H9 (cell line): ENCODE measurements around the gene CDS2. TPM values are rescaled to one million over a fixed set of nuclear protein-coding genes. Genes with fewer than 3 reads are reported as not detected.

Experiments
- DNase-seq: peaks from one replicate; pipeline ENCODE4 v3.0.0-alpha.2; 2017
- H2AFZ ChIP-seq: one replicate; pipeline ENCODE4 v1.6.1; 2013; ENCODE audit warnings: mild to moderate bottlenecking, low read length, control low read depth, moderate library complexity
- H2AK5ac ChIP-seq: 2 replicates; pipeline ENCODE4 v1.6.1; 2013; ENCODE audit warnings: low read length, control low read depth, mixed read lengths; ENCODE audit not compliant: insufficient read length
- H2BK120ac ChIP-seq: one replicate; pipeline ENCODE4 v1.6.1; 2013; ENCODE audit warnings: low read depth, mild to moderate bottlenecking, low read length, control low read depth, inconsistent platforms; ENCODE audit not compliant: poor library complexity, severe bottlenecking
- H2BK12ac ChIP-seq: 2 replicates; pipeline ENCODE4 v1.6.1; 2013; ENCODE audit warnings: low read length, control low read depth, mixed read lengths, low read depth; ENCODE audit not compliant: insufficient read length
- H2BK15ac ChIP-seq: 2 replicates; pipeline ENCODE4 v1.6.1; 2013; ENCODE audit warnings: low read depth, low read length, control low read depth
- H2BK20ac ChIP-seq: one replicate; pipeline ENCODE4 v1.6.1; 2013; ENCODE audit warnings: low read depth, mild to moderate bottlenecking, low read length, control low read depth, inconsistent platforms; ENCODE audit not compliant: poor library complexity, severe bottlenecking
- H2BK5ac ChIP-seq: 2 replicates; pipeline ENCODE4 v1.6.1; 2013; ENCODE audit warnings: low read length, control low read depth, mixed read lengths; ENCODE audit not compliant: insufficient read length
- H3K14ac ChIP-seq: 2 replicates; pipeline ENCODE4 v1.6.1; 2013; ENCODE audit warnings: low read length, control low read depth; ENCODE audit not compliant: insufficient read depth
- H3K18ac ChIP-seq: 2 replicates; pipeline ENCODE4 v1.6.1; 2013; ENCODE audit warnings: low read depth, mild to moderate bottlenecking, mixed read lengths, low read length, control low read depth; ENCODE audit not compliant: insufficient read length
- H3K23ac ChIP-seq: 2 replicates; pipeline ENCODE4 v1.6.1; 2013; ENCODE audit warnings: low read length, control low read depth, mixed read lengths, low read depth; ENCODE audit not compliant: insufficient read length
- H3K23me2 ChIP-seq: 2 replicates; pipeline ENCODE4 v1.6.1; 2013; ENCODE audit warnings: low read depth, mild to moderate bottlenecking, mixed read lengths, low read length, control low read depth; ENCODE audit not compliant: insufficient read length, poor library complexity, severe bottlenecking
- H3K27ac ChIP-seq: 2 replicates; pipeline ENCODE4 v1.5.1; 2013; ENCODE audit warnings: low read length, control low read depth, mixed read lengths, low read depth; ENCODE audit not compliant: insufficient read length
- H3K27me3 ChIP-seq: 2 replicates; pipeline ENCODE4 v1.6.1; 2013; ENCODE audit warnings: low read length, control low read depth, inconsistent platforms; ENCODE audit not compliant: insufficient read depth
- H3K4ac ChIP-seq: 2 replicates; pipeline ENCODE4 v1.6.1; 2013; ENCODE audit warnings: low read depth, mild to moderate bottlenecking, control low read depth, inconsistent platforms, low read length, moderate library complexity
- H3K4me1 ChIP-seq: 2 replicates; pipeline ENCODE4 v1.6.1; 2013; ENCODE audit warnings: low read length, control low read depth, inconsistent platforms; ENCODE audit not compliant: insufficient read depth
- H3K4me2 ChIP-seq: 2 replicates; pipeline ENCODE4 v1.6.1; 2013; ENCODE audit warnings: low read length, control low read depth, mixed read lengths; ENCODE audit not compliant: insufficient read length, insufficient read depth
- H3K56ac ChIP-seq: 2 replicates; pipeline ENCODE4 v1.6.1; 2013; ENCODE audit warnings: low read depth, mild to moderate bottlenecking, mixed read lengths, low read length, control low read depth; ENCODE audit not compliant: insufficient read length
- H3K79me1 ChIP-seq: 2 replicates; pipeline ENCODE4 v1.6.1; 2013; ENCODE audit warnings: low read depth, mild to moderate bottlenecking, moderate library complexity, low read length, control low read depth, inconsistent platforms; ENCODE audit not compliant: insufficient read depth, poor library complexity, severe bottlenecking
- H3K79me2 ChIP-seq: 2 replicates; pipeline ENCODE4 v1.6.1; 2013; ENCODE audit warnings: low read length, control low read depth, inconsistent platforms; ENCODE audit not compliant: insufficient read depth
- H3K9ac ChIP-seq: 2 replicates; pipeline ENCODE4 v1.6.1; 2013; ENCODE audit warnings: low read length, control low read depth, mixed read lengths; ENCODE audit not compliant: insufficient read length; ENCODE audit errors: extremely low read depth
- H3K9me3 ChIP-seq: one replicate; pipeline ENCODE4 v1.6.1; 2013; ENCODE audit warnings: low read depth, low read length, inconsistent platforms; ENCODE audit not compliant: control insufficient read depth
- H3T11ph ChIP-seq: one replicate; pipeline ENCODE4 v1.6.1; 2013; ENCODE audit warnings: mild to moderate bottlenecking, low read length, control low read depth, inconsistent platforms
- H4K20me1 ChIP-seq: one replicate; pipeline ENCODE4 v1.6.1; 2013; ENCODE audit not compliant: control insufficient read depth, insufficient read length, insufficient read depth
- H4K5ac ChIP-seq: 2 replicates; pipeline ENCODE4 v1.6.1; 2013; ENCODE audit warnings: low read depth, mild to moderate bottlenecking, mixed read lengths, low read length, control low read depth; ENCODE audit not compliant: insufficient read length
- H4K8ac ChIP-seq: replicated peaks from 2 replicates; pipeline ENCODE4 v1.6.1; 2013; ENCODE audit warnings: low read length, control low read depth, mixed read lengths, low read depth; ENCODE audit not compliant: insufficient read length
- H4K91ac ChIP-seq: 2 replicates; pipeline ENCODE4 v1.6.1; 2013; ENCODE audit warnings: low read depth, mild to moderate bottlenecking, moderate library complexity, mixed read lengths, low read length, control low read depth; ENCODE audit not compliant: insufficient read length
- H3K27ac Mint-ChIP-seq, 3 experiments: 2 replicates in 2 of 3; 3 replicates in 1 of 3; pipeline ENCODE4 v1.8.0; 2020 to 2021; ENCODE audit warnings: mixed read lengths in 3 of 3, mild to moderate bottlenecking in 1 of 3, moderate library complexity in 1 of 3
- H3K27me3 Mint-ChIP-seq: 2 replicates; pipeline ENCODE4 v1.8.0; 2021; ENCODE audit warnings: low read depth, mild to moderate bottlenecking, moderate library complexity, mixed read lengths
- H3K36me3 Mint-ChIP-seq, 3 experiments: 2 replicates in 2 of 3; 3 replicates in 1 of 3; pipeline ENCODE4 v1.8.0; 2020 to 2021; ENCODE audit warnings: low read depth in 3 of 3, mixed read lengths in 3 of 3; ENCODE audit not compliant: insufficient read depth in 1 of 3
- H3K4me1 Mint-ChIP-seq, 2 experiments: 2 replicates each; pipeline ENCODE4 v1.8.0; 2020; ENCODE audit warnings: mixed read lengths in 2 of 2
- H3K4me3 Mint-ChIP-seq, 2 experiments: 2 replicates in 1 of 2; 3 replicates in 1 of 2; pipeline ENCODE4 v1.8.0; 2020 to 2021; ENCODE audit warnings: mild to moderate bottlenecking in 2 of 2, mixed read lengths in 2 of 2, moderate library complexity in 1 of 2
- H3K9me3 Mint-ChIP-seq, 2 experiments: 2 replicates in 1 of 2; 3 replicates in 1 of 2; pipeline ENCODE4 v1.8.0; 2020; ENCODE audit warnings: mild to moderate bottlenecking in 2 of 2, mixed read lengths in 2 of 2, moderate library complexity in 1 of 2
- CTCF ChIP-seq: fragments of 200-600 bp; sonication (generic); conservative IDR thresholded peaks from 3 replicates; pipeline ENCODE4 v1.8.0; 2021; ENCODE audit warnings: antibody characterized with exemption, mild to moderate bottlenecking
- WGBS: extraction: QIAGEN DNeasy Blood & Tissue Kit; methylation state at CpG from one replicate; pipeline ENCODE4 v1.1.7; 2013; ENCODE audit warnings: missing lambda C conversion rate, low lambda C conversion rate, mixed read lengths; ENCODE audit not compliant: insufficient read length; ENCODE audit errors: extremely low coverage; 5-methylcytosine and 5-hydroxymethylcytosine counted together
- total RNA-seq: library from RNA; stranded (reverse); gene quantifications from 2 replicates; pipeline ENCODE4 v1.2.1, GENCODE V29; 2021

CDS2 gene
- total RNA-seq, 1 experiment from 2014 or later: 63.2 TPM

GRCh38 chr20:5234158-5234557, 107.3 kb downstream of the CDS2 start:
- Histone ChIP-seq H3K23ac (no peak overlapping the region), H3K9me3 (no peaks in the 10 kb centered on the region), H3K4me1 (no peaks in the 10 kb centered on the region), H3K9ac (no peak overlapping the region), H2AFZ (no peak overlapping the region), H4K5ac (no peak overlapping the region), H3K23me2 (no peaks in the 10 kb centered on the region), H3T11ph (no peak overlapping the region), H4K8ac (no peak overlapping the region), H3K14ac (no peak overlapping the region), H2BK20ac (no peak overlapping the region), H2BK15ac (no peak overlapping the region), H2AK5ac (no peak overlapping the region), H3K79me2 (no peaks in the 10 kb centered on the region), H2BK12ac (no peak overlapping the region), H3K4ac (no peak overlapping the region), H3K4me2 (no peak overlapping the region), H2BK120ac (no peak overlapping the region), H3K56ac (no peak overlapping the region), H3K18ac (no peak overlapping the region), H4K91ac (no peak overlapping the region), H4K20me1 (no peaks in the 10 kb centered on the region), H3K27ac (no peak overlapping the region), H3K27me3 (no peaks in the 10 kb centered on the region; the same call in 1 of the 2 replicates), H3K79me1 (no peaks in the 10 kb centered on the region), H2BK5ac (no peak overlapping the region)
- Mint-ChIP-seq H3K27me3 (peaks cover 36% of the 10 kb centered on the region), H3K4me3 (no peak overlapping the region), H3K4me1 (no peaks in the 10 kb centered on the region), H3K36me3 (no peaks in the 10 kb centered on the region), H3K9me3 (peaks cover 2 to 7% of the 10 kb centered on the region in 2 experiments; a peak in 3 of 5 replicates), H3K27ac (no peak overlapping the region)
- no CpG with 5 or more reads among the region's 1 CpG for WGBS
- no peak for DNase-seq
- TF ChIP-seq CTCF: no peak
